Measurements from ENCODE around the gene MICOS13. TPM values are rescaled to one million over a fixed set of nuclear protein-coding genes. Genes with fewer than 3 reads are reported as not detected.

MICOS13 gene
- total RNA-seq, 1 experiment from 2014 or later, result 32.5 TPM

DNA sequence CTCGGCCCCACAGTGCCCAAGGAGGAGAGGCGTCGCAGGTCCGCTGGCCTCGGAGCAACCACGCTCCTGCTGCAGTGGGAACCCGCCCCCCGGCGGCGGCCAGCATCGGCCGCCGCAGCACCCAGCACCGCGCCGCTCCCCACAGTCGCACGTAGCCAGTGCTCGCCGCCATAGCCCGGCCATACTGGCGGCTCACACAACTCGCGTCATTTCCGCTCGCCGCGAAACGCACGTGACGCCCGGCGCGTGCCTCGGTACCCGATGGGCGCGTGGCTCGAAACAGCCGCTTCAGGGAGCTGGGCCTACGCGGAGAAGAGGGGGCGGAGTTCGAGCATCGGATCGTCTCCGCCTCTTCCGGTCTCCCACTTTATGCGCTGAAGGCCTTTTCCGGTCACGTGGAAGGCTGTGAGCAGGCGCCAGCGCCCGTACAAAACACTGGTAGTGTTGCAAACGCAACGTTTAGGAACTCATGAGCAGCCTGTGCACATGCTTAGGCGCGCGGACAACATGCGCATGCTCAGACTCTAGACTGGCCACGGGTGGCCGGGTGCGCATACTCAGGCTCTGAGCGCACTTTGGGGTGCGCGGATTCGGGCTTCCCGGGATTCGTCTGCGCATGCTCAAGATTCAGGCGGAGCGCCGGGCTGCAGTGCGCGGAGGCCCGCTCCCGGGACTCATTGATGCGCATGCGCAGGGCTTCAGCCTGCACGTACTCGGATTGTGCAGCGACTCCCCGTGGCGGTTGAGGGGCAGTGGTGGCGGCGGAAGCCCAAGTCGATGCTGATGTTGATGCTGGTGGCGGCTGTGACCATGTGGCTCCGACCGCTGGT is 39.9 kb upstream of the MICOS13 start, which contains the start of the genes CATSPERD and LONP1:
CATSPERD (plus strand) TSS at position 677 of the 830 bp plus-strand sequence; CDS start at position 778, 101 bp downstream.
LONP1 (minus strand) TSS at position 186 of the 830 bp plus-strand sequence; CDS start at position 172, 14 bp downstream.
- Mint-ChIP-seq H3K36me3 (peaks cover 14% of the 10 kb centered on the region), H3K4me1 (peaks cover 16% of the 10 kb centered on the region), H3K27me3 (ENCODE audit: low read depth) (peaks cover 5% of the 10 kb centered on the region), H3K27ac (peak within 1 kb of the TSS; percentile 98), H3K4me3 (peak within 1 kb of the TSS; percentile 97), H3K9me3 (no peaks in the 10 kb centered on the region)
- CTCF ChIA-PET, result interaction anchor here (0.8 to 3.4 kb wide), 16 partner anchors 8 to 184 kb away, joined by 3 to 27 read pairs (median 3); partner anchors contain the start of genes NDUFA11 and RPL36
- ATAC-seq (peak; percentile 91), DNase-seq (ENCODE audit: low spot score) (peak; percentile 98)
- POLR2A ChIA-PET, result interaction anchor here (0.6 to 1.8 kb wide), 8 partner anchors 14 to 236 kb away, joined by 3 to 14 read pairs (median 4); partner anchors contain the start of genes DUS3L, RPL36, SAFB and SAFB2
- TF ChIP-seq, protein P1, sequence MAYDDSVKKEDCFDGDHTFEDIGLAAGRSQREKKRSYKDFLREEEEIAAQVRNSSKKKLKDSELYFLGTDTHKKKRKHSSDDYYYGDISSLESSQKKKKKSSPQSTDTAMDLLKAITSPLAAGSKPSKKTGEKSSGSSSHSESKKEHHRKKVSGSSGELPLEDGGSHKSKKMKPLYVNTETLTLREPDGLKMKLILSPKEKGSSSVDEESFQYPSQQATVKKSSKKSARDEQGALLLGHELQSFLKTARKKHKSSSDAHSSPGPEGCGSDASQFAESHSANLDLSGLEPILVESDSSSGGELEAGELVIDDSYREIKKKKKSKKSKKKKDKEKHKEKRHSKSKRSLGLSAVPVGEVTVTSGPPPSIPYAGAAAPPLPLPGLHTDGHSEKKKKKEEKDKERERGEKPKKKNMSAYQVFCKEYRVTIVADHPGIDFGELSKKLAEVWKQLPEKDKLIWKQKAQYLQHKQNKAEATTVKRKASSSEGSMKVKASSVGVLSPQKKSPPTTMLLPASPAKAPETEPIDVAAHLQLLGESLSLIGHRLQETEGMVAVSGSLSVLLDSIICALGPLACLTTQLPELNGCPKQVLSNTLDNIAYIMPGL (CRISPR knock-in tag; IDR thresholded peaks at IDR 0.05), result no peak
- TF ChIP-seq GRHL2 (CRISPR knock-in tag; IDR thresholded peaks at IDR 0.05; ENCODE audit: insufficient replicate concordance, severe bottlenecking), result no peak
- TF ChIP-seq FOXJ3 (CRISPR knock-in tag; IDR thresholded peaks at IDR 0.05; ENCODE audit: borderline replicate concordance), result no peak
- TF ChIP-seq, protein P2, sequence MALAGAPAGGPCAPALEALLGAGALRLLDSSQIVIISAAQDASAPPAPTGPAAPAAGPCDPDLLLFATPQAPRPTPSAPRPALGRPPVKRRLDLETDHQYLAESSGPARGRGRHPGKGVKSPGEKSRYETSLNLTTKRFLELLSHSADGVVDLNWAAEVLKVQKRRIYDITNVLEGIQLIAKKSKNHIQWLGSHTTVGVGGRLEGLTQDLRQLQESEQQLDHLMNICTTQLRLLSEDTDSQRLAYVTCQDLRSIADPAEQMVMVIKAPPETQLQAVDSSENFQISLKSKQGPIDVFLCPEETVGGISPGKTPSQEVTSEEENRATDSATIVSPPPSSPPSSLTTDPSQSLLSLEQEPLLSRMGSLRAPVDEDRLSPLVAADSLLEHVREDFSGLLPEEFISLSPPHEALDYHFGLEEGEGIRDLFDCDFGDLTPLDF (CRISPR knock-in tag; IDR thresholded peaks at IDR 0.05), result no peak
- no peak for TF ChIP-seq ZNF396 (CRISPR knock-in tag; IDR thresholded peaks at IDR 0.05; ENCODE audit: borderline replicate concordance)
- peak; percentile 60 for TF ChIP-seq ETV6 (CRISPR knock-in tag; IDR thresholded peaks at IDR 0.05)
- TF ChIP-seq, protein P3, sequence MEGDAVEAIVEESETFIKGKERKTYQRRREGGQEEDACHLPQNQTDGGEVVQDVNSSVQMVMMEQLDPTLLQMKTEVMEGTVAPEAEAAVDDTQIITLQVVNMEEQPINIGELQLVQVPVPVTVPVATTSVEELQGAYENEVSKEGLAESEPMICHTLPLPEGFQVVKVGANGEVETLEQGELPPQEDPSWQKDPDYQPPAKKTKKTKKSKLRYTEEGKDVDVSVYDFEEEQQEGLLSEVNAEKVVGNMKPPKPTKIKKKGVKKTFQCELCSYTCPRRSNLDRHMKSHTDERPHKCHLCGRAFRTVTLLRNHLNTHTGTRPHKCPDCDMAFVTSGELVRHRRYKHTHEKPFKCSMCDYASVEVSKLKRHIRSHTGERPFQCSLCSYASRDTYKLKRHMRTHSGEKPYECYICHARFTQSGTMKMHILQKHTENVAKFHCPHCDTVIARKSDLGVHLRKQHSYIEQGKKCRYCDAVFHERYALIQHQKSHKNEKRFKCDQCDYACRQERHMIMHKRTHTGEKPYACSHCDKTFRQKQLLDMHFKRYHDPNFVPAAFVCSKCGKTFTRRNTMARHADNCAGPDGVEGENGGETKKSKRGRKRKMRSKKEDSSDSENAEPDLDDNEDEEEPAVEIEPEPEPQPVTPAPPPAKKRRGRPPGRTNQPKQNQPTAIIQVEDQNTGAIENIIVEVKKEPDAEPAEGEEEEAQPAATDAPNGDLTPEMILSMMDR (IDR thresholded peaks at IDR 0.05), result peak; percentile 35; the same call in 1 of the 2 replicates
- peak; percentile 52; the same call in 1 of the 2 replicates for TF ChIP-seq TP53 (CRISPR knock-in tag; IDR thresholded peaks at IDR 0.05)
- TF ChIP-seq GTF2I (CRISPR knock-in tag; conservative IDR thresholded peaks at IDR 0.05), result no peak
- TF ChIP-seq, protein P4, sequence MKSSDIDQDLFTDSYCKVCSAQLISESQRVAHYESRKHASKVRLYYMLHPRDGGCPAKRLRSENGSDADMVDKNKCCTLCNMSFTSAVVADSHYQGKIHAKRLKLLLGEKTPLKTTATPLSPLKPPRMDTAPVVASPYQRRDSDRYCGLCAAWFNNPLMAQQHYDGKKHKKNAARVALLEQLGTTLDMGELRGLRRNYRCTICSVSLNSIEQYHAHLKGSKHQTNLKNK (CRISPR knock-in tag; IDR thresholded peaks at IDR 0.05), result no peak
- TF ChIP-seq, protein P5, sequence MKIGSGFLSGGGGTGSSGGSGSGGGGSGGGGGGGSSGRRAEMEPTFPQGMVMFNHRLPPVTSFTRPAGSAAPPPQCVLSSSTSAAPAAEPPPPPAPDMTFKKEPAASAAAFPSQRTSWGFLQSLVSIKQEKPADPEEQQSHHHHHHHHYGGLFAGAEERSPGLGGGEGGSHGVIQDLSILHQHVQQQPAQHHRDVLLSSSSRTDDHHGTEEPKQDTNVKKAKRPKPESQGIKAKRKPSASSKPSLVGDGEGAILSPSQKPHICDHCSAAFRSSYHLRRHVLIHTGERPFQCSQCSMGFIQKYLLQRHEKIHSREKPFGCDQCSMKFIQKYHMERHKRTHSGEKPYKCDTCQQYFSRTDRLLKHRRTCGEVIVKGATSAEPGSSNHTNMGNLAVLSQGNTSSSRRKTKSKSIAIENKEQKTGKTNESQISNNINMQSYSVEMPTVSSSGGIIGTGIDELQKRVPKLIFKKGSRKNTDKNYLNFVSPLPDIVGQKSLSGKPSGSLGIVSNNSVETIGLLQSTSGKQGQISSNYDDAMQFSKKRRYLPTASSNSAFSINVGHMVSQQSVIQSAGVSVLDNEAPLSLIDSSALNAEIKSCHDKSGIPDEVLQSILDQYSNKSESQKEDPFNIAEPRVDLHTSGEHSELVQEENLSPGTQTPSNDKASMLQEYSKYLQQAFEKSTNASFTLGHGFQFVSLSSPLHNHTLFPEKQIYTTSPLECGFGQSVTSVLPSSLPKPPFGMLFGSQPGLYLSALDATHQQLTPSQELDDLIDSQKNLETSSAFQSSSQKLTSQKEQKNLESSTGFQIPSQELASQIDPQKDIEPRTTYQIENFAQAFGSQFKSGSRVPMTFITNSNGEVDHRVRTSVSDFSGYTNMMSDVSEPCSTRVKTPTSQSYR (CRISPR knock-in tag; IDR thresholded peaks at IDR 0.05), result no peak
- TF ChIP-seq PRRX2 (CRISPR knock-in tag; IDR thresholded peaks at IDR 0.05), result no peak
- TF ChIP-seq, protein P6, sequence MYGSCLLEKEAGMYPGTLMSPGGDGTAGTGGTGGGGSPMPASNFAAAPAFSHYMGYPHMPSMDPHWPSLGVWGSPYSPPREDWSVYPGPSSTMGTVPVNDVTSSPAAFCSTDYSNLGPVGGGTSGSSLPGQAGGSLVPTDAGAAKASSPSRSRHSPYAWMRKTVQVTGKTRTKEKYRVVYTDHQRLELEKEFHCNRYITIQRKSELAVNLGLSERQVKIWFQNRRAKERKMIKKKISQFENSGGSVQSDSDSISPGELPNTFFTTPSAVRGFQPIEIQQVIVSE (CRISPR knock-in tag; IDR thresholded peaks at IDR 0.05; ENCODE audit: borderline replicate concordance), result no peak
- TF ChIP-seq, protein P7, sequence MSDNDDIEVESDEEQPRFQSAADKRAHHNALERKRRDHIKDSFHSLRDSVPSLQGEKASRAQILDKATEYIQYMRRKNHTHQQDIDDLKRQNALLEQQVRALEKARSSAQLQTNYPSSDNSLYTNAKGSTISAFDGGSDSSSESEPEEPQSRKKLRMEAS (CRISPR knock-in tag; IDR thresholded peaks at IDR 0.05), result peak; percentile 98
- TF ChIP-seq NFE2L1 (CRISPR knock-in tag; IDR thresholded peaks at IDR 0.05), result peak; percentile 60; the same call in 1 of the 2 replicates
- peak; percentile 51; the same call in 1 of the 2 replicates for TF ChIP-seq KAT7 (CRISPR knock-in tag; IDR thresholded peaks at IDR 0.05; ENCODE audit: borderline replicate concordance)
- peak; percentile 60; the same call in 1 of the 2 replicates for TF ChIP-seq ESRRA (CRISPR knock-in tag; IDR thresholded peaks at IDR 0.05; ENCODE audit: borderline replicate concordance)
- TF ChIP-seq RELA (CRISPR knock-in tag; IDR thresholded peaks at IDR 0.05; ENCODE audit: borderline replicate concordance), result peak; percentile 78; the same call in 1 of the 2 replicates
- TF ChIP-seq ATF1 (CRISPR knock-in tag; IDR thresholded peaks at IDR 0.05), result 0 out of 2 replicates have a peak, but pooled peaks have one; percentile 44
- TF ChIP-seq, protein P8, sequence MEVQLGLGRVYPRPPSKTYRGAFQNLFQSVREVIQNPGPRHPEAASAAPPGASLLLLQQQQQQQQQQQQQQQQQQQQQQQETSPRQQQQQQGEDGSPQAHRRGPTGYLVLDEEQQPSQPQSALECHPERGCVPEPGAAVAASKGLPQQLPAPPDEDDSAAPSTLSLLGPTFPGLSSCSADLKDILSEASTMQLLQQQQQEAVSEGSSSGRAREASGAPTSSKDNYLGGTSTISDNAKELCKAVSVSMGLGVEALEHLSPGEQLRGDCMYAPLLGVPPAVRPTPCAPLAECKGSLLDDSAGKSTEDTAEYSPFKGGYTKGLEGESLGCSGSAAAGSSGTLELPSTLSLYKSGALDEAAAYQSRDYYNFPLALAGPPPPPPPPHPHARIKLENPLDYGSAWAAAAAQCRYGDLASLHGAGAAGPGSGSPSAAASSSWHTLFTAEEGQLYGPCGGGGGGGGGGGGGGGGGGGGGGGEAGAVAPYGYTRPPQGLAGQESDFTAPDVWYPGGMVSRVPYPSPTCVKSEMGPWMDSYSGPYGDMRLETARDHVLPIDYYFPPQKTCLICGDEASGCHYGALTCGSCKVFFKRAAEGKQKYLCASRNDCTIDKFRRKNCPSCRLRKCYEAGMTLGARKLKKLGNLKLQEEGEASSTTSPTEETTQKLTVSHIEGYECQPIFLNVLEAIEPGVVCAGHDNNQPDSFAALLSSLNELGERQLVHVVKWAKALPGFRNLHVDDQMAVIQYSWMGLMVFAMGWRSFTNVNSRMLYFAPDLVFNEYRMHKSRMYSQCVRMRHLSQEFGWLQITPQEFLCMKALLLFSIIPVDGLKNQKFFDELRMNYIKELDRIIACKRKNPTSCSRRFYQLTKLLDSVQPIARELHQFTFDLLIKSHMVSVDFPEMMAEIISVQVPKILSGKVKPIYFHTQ (CRISPR knock-in tag; IDR thresholded peaks at IDR 0.05), result 0 out of 2 replicates have a peak, but pooled peaks have one; percentile 19
- TF ChIP-seq, protein P9, sequence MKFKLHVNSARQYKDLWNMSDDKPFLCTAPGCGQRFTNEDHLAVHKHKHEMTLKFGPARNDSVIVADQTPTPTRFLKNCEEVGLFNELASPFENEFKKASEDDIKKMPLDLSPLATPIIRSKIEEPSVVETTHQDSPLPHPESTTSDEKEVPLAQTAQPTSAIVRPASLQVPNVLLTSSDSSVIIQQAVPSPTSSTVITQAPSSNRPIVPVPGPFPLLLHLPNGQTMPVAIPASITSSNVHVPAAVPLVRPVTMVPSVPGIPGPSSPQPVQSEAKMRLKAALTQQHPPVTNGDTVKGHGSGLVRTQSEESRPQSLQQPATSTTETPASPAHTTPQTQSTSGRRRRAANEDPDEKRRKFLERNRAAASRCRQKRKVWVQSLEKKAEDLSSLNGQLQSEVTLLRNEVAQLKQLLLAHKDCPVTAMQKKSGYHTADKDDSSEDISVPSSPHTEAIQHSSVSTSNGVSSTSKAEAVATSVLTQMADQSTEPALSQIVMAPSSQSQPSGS (CRISPR knock-in tag; IDR thresholded peaks at IDR 0.05; ENCODE audit: borderline replicate concordance, low read depth), result no peak; the same call in 1 of the 2 replicates
- TF ChIP-seq MYBL2 (CRISPR knock-in tag; IDR thresholded peaks at IDR 0.05), result peak; percentile 80; the same call in 1 of the 2 replicates
